Right lung (tissue), 5 donors: ENCODE measurements around the gene RNASEL. TPM values are rescaled to one million over a fixed set of nuclear protein-coding genes. Genes with fewer than 3 reads are reported as not detected.
"Not testable (repeated sequence)": the region's sequence is repeated elsewhere in the genome, so short reads cannot be mapped to it uniquely, and the experiment has no call there.

Source experiments
- DNase-seq, 2 donors: peaks; one replicate each; pipeline ENCODE4 v3.0.0-alpha.2; 2013
- polyA plus RNA-seq, 5 donors: library from polyadenylated mRNA; unstranded; fragments of 120-200 nt; gene quantifications; one replicate each; pipeline versions ENCODE4 v1.2.1 to v1.2.3, GENCODE V29; 2013; ENCODE audit warnings: inconsistent platforms in 1 of 5, low replicate concordance in 1 of 5; ENCODE audit not compliant: insufficient read length in 5 of 5, insufficient read depth in 1 of 5

The RNASEL gene
- polyA plus RNA-seq, 5 donors: 8.7 to 13.2 (median 12.6) TPM

- DNase-seq: no peak
Measured at GRCh38 chr1:182565537-182565936, 23.5 kb downstream of the RNASEL start.

GRCh38 chr1:182564406-182565004 is 24.6 kb downstream of the RNASEL start:
- DNase-seq: no peak

- no peak for DNase-seq
Measured at GRCh38 chr1:182563095-182563494, 26.0 kb downstream of the RNASEL start.

- no peak for DNase-seq
Measured at GRCh38 chr1:182561456-182561855, 27.6 kb downstream of the RNASEL start.

GRCh38 chr1:182560392-182560984 is 28.6 kb downstream of the RNASEL start:
- DNase-seq: no peak

GRCh38 chr1:182556279-182556678 is 32.8 kb downstream of the RNASEL start:
- DNase-seq: no peak

- no peak for DNase-seq
Measured at GRCh38 chr1:182555493-182555892, 33.6 kb downstream of the RNASEL start.

- no peak for DNase-seq
Measured at GRCh38 chr1:182552527-182552926, 36.5 kb downstream of the RNASEL start.

- no peak for DNase-seq
Measured at GRCh38 chr1:182549811-182550210, 39.2 kb downstream of the RNASEL start.

GRCh38 chr1:182549346-182549745 is 39.7 kb downstream of the RNASEL start:
- no peak for DNase-seq

- DNase-seq: no peak
Measured at GRCh38 chr1:182533896-182534295, 55.2 kb downstream of the RNASEL start.

- DNase-seq: not testable (repeated sequence)
Measured at GRCh38 chr1:182528206-182528605, 60.9 kb downstream of the RNASEL start.

- no peak for DNase-seq
Measured at GRCh38 chr1:182527680-182528079, 61.4 kb downstream of the RNASEL start.

- DNase-seq: no peak
Measured at GRCh38 chr1:182525342-182525741, 63.7 kb downstream of the RNASEL start.

Other genes starting within 250 kb of the RNASEL start
- gene GLUL, start 197.5 kb downstream of the RNASEL start, polyA plus RNA-seq: 100 to 1,000 TPM; 393 to 445 (median 421) TPM
- under 1 TPM; 0.04 to 0.44 (median 0.21) TPM for gene TEDDM1, start 188.6 kb downstream of the RNASEL start, polyA plus RNA-seq
- gene RGSL1, start 139.1 kb downstream of the RNASEL start, polyA plus RNA-seq: not detected
- gene RGS16, start 15.1 kb upstream of the RNASEL start, polyA plus RNA-seq: 1 to 10 TPM; 3.9 to 6.1 (median 5.5) TPM
- gene RGS8, start 95.3 kb upstream of the RNASEL start, polyA plus RNA-seq: under 1 TPM in 1 of 5 donors, not detected in 4; 0.03 TPM
- gene NPL, start 200.5 kb upstream of the RNASEL start, polyA plus RNA-seq: 10 to 100 TPM in 1 of 5 donors, 1 to 10 TPM in 4; 5.2 to 10.6 (median 8.5) TPM